SK-N-SH (cell line): ENCODE data around the gene ANKRD12. TPM values are rescaled to one million over a fixed set of nuclear protein-coding genes. Genes with fewer than 3 reads are reported as not detected.

Experiments
- CTCF ChIA-PET: fragments of 300-600, 350-600 bp; formaldehyde crosslinking; extraction: SDS; loops from one replicate; lab custom pipeline; 2021; lab: Yijun Ruan, JAX
- POLR2A ChIA-PET: fragments of 350-600 bp; sonication (Branson Sonifier 250); formaldehyde crosslinking; extraction: SDS; loops from one replicate; lab custom pipeline; 2020; ENCODE audit warnings: antibody characterized with exemption, inconsistent platforms; lab: Yijun Ruan, JAX
- DNase-seq: peaks from one replicate; pipeline ENCODE4 v3.0.0; 2012
- H2AFZ ChIP-seq: fragments of 200-600 bp; sonication (generic); 2 replicates; pipeline ENCODE4 v1.8.1; 2016; ENCODE audit warnings: antibody characterized with exemption, mild to moderate bottlenecking, low read depth
- H3F3A ChIP-seq: fragments of 200-600 bp; sonication (generic); replicated peaks from 2 replicates; pipeline ENCODE3; 2016; ENCODE audit warnings: antibody characterized with exemption, mild to moderate bottlenecking; ENCODE audit not compliant: insufficient read depth
- H3K27ac ChIP-seq, 2 experiments: fragments of 200-500 bp in 1 of 2; fragments of 200-600 bp in 1 of 2; sonication (Bioruptor generic) in 1 of 2; sonication (generic), shearing (Covaris generic) in 1 of 2; 2 replicates each; pipeline versions ENCODE4 v1.5.1 to v1.6.1; 2014 to 2016; ENCODE audit warnings: low read depth in 2 of 2, inconsistent platforms in 1 of 2, low read length in 1 of 2, mild to moderate bottlenecking in 1 of 2, mixed read lengths in 1 of 2
- H3K27me3 ChIP-seq: fragments of 200-600 bp; sonication (generic), shearing (Covaris generic); 2 replicates; pipeline ENCODE4 v1.6.1; 2016; ENCODE audit warnings: mixed run types; ENCODE audit not compliant: insufficient read depth
- H3K36me3 ChIP-seq, 2 experiments: fragments of 200-500 bp in 1 of 2; fragments of 200-600 bp in 1 of 2; sonication (Bioruptor generic) in 1 of 2; sonication (generic) in 1 of 2; replicated peaks in 1 of 2; 2 replicates each; pipeline versions ENCODE3 to v1.5.1; 2014 to 2016; ENCODE audit warnings: low read length in 1 of 2, mild to moderate bottlenecking in 1 of 2; ENCODE audit not compliant: insufficient read depth in 2 of 2, control insufficient read depth in 1 of 2
- H3K4me1 ChIP-seq, 2 experiments: fragments of 200-500 bp in 1 of 2; fragments of 200-600 bp in 1 of 2; sonication (Bioruptor generic) in 1 of 2; sonication (generic), shearing (Covaris generic) in 1 of 2; 2 replicates each; pipeline versions ENCODE4 v1.5.1 to v1.6.1; 2014 to 2016; ENCODE audit warnings: low read depth in 1 of 2, low read length in 1 of 2, mixed run types in 1 of 2; ENCODE audit not compliant: insufficient read depth in 2 of 2, control insufficient read depth in 1 of 2
- H3K4me2 ChIP-seq: fragments of 200-600 bp; sonication (generic), shearing (Covaris generic); 2 replicates; pipeline ENCODE4 v1.6.1; 2017; ENCODE audit warnings: mixed run types
- H3K4me3 ChIP-seq, 2 experiments: fragments of 200-500 bp in 1 of 2; fragments of 200-600 bp in 1 of 2; sonication (Bioruptor generic) in 1 of 2; sonication (generic), shearing (Covaris generic) in 1 of 2; 2 replicates each; pipeline versions ENCODE4 v1.5.1 to v1.8.1; 2014 to 2016; ENCODE audit warnings: low read depth in 2 of 2, inconsistent platforms in 1 of 2, low read length in 1 of 2, mild to moderate bottlenecking in 1 of 2, mixed read lengths in 1 of 2, moderate library complexity in 1 of 2
- H3K79me2 ChIP-seq: fragments of 200-600 bp; sonication (generic); 2 replicates; pipeline ENCODE4 v1.8.1; 2017; ENCODE audit warnings: mild to moderate bottlenecking; ENCODE audit not compliant: insufficient read depth
- H3K9ac ChIP-seq: fragments of 200-600 bp; sonication (generic); 2 replicates; pipeline ENCODE4 v1.6.1; 2017; ENCODE audit warnings: mixed run types
- H3K9me2 ChIP-seq: fragments of 200-600 bp; sonication (generic); 2 replicates; pipeline ENCODE4 v1.6.1; 2017; ENCODE audit warnings: mixed run types
- H3K9me3 ChIP-seq: fragments of 200-600 bp; sonication (generic); 2 replicates; pipeline ENCODE4 v1.6.1; 2017; ENCODE audit warnings: mixed run types, mild to moderate bottlenecking, moderate library complexity
- H4K20me1 ChIP-seq: fragments of 200-600 bp; sonication (generic); 2 replicates; pipeline ENCODE4 v1.6.1; 2017; ENCODE audit warnings: mild to moderate bottlenecking, mixed run types; ENCODE audit not compliant: insufficient read depth
- CHD2 ChIP-seq: fragments of 150-350 bp; IDR thresholded peaks from 2 replicates; pipeline ENCODE4 v1.6.1; 2018; ENCODE audit warnings: low read length; ENCODE audit not compliant: partially characterized antibody
- EZH2phosphoT487 ChIP-seq: fragments of 200-600 bp; sonication (generic); IDR thresholded peaks from 2 replicates; pipeline ENCODE4 v1.6.1; 2017; ENCODE audit warnings: low read depth, mixed run types, mild to moderate bottlenecking, antibody characterized with exemption, moderate library complexity, borderline replicate concordance
- FOSL2 ChIP-seq: IDR thresholded peaks from 2 replicates; pipeline ENCODE4 v1.4.0; 2012; ENCODE audit warnings: low read depth, mild to moderate bottlenecking, moderate library complexity, borderline replicate concordance
- FOXJ3 ChIP-seq: sonication (generic); formaldehyde crosslinking; IDR thresholded peaks from 2 replicates; pipeline ENCODE4 v1.5.1; 2020; ENCODE audit warnings: mild to moderate bottlenecking, missing genetic modification reagents
- GATA2 ChIP-seq: sonication (generic); formaldehyde crosslinking; IDR thresholded peaks from 2 replicates; pipeline ENCODE4 v1.5.0; 2020; ENCODE audit warnings: mild to moderate bottlenecking, missing genetic modification reagents
- RAD21 ChIP-seq: IDR thresholded peaks from 2 replicates; pipeline ENCODE4 v1.6.1; 2012; ENCODE audit warnings: mild to moderate bottlenecking, low read length
- RFX5 ChIP-seq: IDR thresholded peaks from 2 replicates; pipeline ENCODE4 v1.6.1; 2012; ENCODE audit warnings: mild to moderate bottlenecking, improper control_type of control experiment, low read length
- SIN3A ChIP-seq: IDR thresholded peaks from 2 replicates; pipeline ENCODE4 v1.6.1; 2012; ENCODE audit warnings: low read depth, mild to moderate bottlenecking, low read length, moderate library complexity, borderline replicate concordance
- TEAD4 ChIP-seq: IDR thresholded peaks from 2 replicates; pipeline ENCODE4 v1.4.0; 2012; ENCODE audit warnings: mild to moderate bottlenecking, borderline replicate concordance; ENCODE audit not compliant: insufficient read depth
- YY1 ChIP-seq: IDR thresholded peaks from 2 replicates; pipeline ENCODE4 v1.4.0; 2012; ENCODE audit warnings: low read depth, mild to moderate bottlenecking
- WGBS: methylation state at CpG from one replicate; pipeline ENCODE4 v1.1.6; 2017; ENCODE audit warnings: low lambda C conversion rate; 5-methylcytosine and 5-hydroxymethylcytosine counted together
- polyA plus RNA-seq, 3 experiments: library from polyadenylated mRNA; depleted of rRNA; stranded (reverse); fragments of >200 nt; gene quantifications; 2 replicates each; pipeline ENCODE4 v1.2.3, GENCODE V29; 2012
- TF ChIP-seq, protein P1 (sequence below): IDR thresholded peaks from 2 replicates; pipeline ENCODE4 v1.4.0; 2012; ENCODE audit warnings: low read depth
- TF ChIP-seq, protein P2 (sequence below): IDR thresholded peaks from 2 replicates; pipeline ENCODE4; 2012
- TF ChIP-seq, protein P3 (sequence below): IDR thresholded peaks from 2 replicates; pipeline ENCODE4 v1.6.1; 2012; ENCODE audit warnings: mild to moderate bottlenecking, low read depth, low read length, moderate library complexity
- TF ChIP-seq, protein P4 (sequence below): fragments of 150-350 bp; IDR thresholded peaks from 2 replicates; pipeline ENCODE4 v1.6.1; 2016; ENCODE audit warnings: mild to moderate bottlenecking, low read depth, low read length
- TF ChIP-seq, protein P5 (sequence below): fragments of 150-350 bp; IDR thresholded peaks from 2 replicates; pipeline ENCODE4 v1.6.1; 2017; ENCODE audit warnings: antibody characterized with exemption, low read length, low read depth, borderline replicate concordance

ANKRD12 gene
- polyA plus RNA-seq, 1 of the 3 experiments (the other 2 are of a cell fraction), result 1.3 TPM

DNA sequence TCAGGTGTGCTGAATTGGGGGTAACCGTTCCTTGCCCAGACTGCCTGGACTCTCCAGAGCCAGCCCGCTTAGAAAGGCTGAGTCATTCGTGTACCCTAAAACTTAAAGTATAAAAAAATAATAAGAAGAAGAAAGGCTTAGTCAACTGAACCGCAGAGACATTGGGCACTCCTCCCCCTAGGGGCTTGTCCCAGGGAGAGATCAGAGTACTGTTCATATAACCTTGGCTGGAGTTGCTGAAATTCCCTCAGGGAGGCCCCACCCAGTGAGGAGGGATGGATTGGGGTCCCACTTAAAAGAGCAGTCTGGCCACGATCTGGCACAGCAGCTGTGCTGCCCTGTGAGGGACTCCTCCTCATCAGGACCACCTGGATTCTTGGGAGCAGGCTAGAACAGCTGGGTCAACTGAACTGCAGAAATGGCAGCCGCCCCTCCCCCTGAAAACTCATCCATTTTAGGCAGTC, 37.2 kb downstream of the ANKRD12 start:
- H3K27ac ChIP-seq, result no peak overlapping the region
- no peaks in the 10 kb centered on the region for H3F3A ChIP-seq
- H3K79me2 ChIP-seq, result peaks cover 98% of the 10 kb centered on the region
- no peaks in the 10 kb centered on the region for H3K9me2 ChIP-seq
- H3K4me3 ChIP-seq, result no peak overlapping the region
- POLR2A ChIA-PET, result no interaction called here
- TF ChIP-seq FOXJ3 (CRISPR knock-in tag) (no peak), GATA2 (no peak), FOSL2 (no peak), EZH2phosphoT487 (no peak), SIN3A (no peak), CHD2 (no peak), YY1 (no peak), RAD21 (no peak), TEAD4 (no peak), RFX5 (no peak)
- TF ChIP-seq, protein P1, sequence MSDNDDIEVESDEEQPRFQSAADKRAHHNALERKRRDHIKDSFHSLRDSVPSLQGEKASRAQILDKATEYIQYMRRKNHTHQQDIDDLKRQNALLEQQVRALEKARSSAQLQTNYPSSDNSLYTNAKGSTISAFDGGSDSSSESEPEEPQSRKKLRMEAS, result no peak
- TF ChIP-seq, protein P2, sequence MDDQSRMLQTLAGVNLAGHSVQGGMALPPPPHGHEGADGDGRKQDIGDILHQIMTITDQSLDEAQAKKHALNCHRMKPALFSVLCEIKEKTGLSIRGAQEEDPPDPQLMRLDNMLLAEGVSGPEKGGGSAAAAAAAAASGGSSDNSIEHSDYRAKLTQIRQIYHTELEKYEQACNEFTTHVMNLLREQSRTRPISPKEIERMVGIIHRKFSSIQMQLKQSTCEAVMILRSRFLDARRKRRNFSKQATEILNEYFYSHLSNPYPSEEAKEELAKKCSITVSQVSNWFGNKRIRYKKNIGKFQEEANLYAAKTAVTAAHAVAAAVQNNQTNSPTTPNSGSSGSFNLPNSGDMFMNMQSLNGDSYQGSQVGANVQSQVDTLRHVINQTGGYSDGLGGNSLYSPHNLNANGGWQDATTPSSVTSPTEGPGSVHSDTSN, result no peak
- TF ChIP-seq, protein P3, sequence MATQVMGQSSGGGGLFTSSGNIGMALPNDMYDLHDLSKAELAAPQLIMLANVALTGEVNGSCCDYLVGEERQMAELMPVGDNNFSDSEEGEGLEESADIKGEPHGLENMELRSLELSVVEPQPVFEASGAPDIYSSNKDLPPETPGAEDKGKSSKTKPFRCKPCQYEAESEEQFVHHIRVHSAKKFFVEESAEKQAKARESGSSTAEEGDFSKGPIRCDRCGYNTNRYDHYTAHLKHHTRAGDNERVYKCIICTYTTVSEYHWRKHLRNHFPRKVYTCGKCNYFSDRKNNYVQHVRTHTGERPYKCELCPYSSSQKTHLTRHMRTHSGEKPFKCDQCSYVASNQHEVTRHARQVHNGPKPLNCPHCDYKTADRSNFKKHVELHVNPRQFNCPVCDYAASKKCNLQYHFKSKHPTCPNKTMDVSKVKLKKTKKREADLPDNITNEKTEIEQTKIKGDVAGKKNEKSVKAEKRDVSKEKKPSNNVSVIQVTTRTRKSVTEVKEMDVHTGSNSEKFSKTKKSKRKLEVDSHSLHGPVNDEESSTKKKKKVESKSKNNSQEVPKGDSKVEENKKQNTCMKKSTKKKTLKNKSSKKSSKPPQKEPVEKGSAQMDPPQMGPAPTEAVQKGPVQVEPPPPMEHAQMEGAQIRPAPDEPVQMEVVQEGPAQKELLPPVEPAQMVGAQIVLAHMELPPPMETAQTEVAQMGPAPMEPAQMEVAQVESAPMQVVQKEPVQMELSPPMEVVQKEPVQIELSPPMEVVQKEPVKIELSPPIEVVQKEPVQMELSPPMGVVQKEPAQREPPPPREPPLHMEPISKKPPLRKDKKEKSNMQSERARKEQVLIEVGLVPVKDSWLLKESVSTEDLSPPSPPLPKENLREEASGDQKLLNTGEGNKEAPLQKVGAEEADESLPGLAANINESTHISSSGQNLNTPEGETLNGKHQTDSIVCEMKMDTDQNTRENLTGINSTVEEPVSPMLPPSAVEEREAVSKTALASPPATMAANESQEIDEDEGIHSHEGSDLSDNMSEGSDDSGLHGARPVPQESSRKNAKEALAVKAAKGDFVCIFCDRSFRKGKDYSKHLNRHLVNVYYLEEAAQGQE, result no peak
- TF ChIP-seq, protein P4, sequence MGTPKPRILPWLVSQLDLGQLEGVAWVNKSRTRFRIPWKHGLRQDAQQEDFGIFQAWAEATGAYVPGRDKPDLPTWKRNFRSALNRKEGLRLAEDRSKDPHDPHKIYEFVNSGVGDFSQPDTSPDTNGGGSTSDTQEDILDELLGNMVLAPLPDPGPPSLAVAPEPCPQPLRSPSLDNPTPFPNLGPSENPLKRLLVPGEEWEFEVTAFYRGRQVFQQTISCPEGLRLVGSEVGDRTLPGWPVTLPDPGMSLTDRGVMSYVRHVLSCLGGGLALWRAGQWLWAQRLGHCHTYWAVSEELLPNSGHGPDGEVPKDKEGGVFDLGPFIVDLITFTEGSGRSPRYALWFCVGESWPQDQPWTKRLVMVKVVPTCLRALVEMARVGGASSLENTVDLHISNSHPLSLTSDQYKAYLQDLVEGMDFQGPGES, result no peak
- TF ChIP-seq, protein P5, sequence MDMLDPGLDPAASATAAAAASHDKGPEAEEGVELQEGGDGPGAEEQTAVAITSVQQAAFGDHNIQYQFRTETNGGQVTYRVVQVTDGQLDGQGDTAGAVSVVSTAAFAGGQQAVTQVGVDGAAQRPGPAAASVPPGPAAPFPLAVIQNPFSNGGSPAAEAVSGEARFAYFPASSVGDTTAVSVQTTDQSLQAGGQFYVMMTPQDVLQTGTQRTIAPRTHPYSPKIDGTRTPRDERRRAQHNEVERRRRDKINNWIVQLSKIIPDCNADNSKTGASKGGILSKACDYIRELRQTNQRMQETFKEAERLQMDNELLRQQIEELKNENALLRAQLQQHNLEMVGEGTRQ, result no peak
- no peaks in the 10 kb centered on the region for H3K4me1 ChIP-seq
- DNase-seq, result no peak
- no peaks in the 10 kb centered on the region for H3K9me3 ChIP-seq
- peaks cover 0 to 2% of the 10 kb centered on the region in 2 experiments for H3K36me3 ChIP-seq
- H3K4me2 ChIP-seq, result no peak overlapping the region
- CTCF ChIA-PET, result no interaction called here
- no peak overlapping the region for H2AFZ ChIP-seq
- peaks cover 50% of the 10 kb centered on the region for H4K20me1 ChIP-seq
- WGBS, result 95% methylated on average over 6 of the region's 6 CpGs
- no peak overlapping the region for H3K9ac ChIP-seq
- no peaks in the 10 kb centered on the region for H3K27me3 ChIP-seq
